Measurements from ENCODE around the gene G6PC3. TPM values are rescaled to one million over a fixed set of nuclear protein-coding genes. Genes with fewer than 3 reads are reported as not detected.

The G6PC3 gene
- total RNA-seq, 1 experiment from 2014 or later, result 99.6 TPM

DNA sequence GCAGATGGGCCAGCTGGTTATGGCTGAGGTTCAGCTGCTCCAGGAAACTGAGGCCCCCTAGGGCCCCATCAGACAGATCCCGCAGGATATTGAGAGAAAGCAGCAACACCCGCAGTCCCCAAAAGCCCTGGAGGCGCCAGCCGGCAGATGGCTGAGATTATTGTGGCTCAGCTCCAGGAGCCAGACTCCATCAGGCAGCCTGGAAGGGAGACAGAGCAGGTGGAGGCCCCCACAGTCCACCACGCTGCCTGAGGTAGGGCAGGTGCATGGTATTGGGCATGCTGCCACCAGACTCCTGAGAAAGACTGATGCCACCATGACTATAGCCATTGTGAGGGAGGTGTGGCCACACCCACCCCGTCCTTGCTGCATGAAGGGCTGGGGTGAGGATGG lies 46.3 kb upstream of the G6PC3 start:
- intact Hi-C loops (cut with micrococcal nuclease; ENCODE audit: unreplicated experiment), result no loop called here
- Mint-ChIP-seq H3K4me1 (ENCODE audit: low read depth, unreplicated experiment) (no peaks in the 10 kb centered on the region), H3K4me3 (ENCODE audit: low read depth, unreplicated experiment) (no peak overlapping the region), H3K9me3 (ENCODE audit: low read depth, unreplicated experiment) (no peaks in the 10 kb centered on the region), H3K36me3 (ENCODE audit: insufficient read depth, unreplicated experiment) (peaks cover 49% of the 10 kb centered on the region), H3K27me3 (ENCODE audit: unreplicated experiment) (no peaks in the 10 kb centered on the region), H3K27ac (ENCODE audit: unreplicated experiment) (no peak overlapping the region)
- BruUV-seq (replicated peaks), result no TSS peak
- DNase-seq, result no peak
- CTCF ChIA-PET, result no interaction called here
- TF ChIP-seq, protein P1, sequence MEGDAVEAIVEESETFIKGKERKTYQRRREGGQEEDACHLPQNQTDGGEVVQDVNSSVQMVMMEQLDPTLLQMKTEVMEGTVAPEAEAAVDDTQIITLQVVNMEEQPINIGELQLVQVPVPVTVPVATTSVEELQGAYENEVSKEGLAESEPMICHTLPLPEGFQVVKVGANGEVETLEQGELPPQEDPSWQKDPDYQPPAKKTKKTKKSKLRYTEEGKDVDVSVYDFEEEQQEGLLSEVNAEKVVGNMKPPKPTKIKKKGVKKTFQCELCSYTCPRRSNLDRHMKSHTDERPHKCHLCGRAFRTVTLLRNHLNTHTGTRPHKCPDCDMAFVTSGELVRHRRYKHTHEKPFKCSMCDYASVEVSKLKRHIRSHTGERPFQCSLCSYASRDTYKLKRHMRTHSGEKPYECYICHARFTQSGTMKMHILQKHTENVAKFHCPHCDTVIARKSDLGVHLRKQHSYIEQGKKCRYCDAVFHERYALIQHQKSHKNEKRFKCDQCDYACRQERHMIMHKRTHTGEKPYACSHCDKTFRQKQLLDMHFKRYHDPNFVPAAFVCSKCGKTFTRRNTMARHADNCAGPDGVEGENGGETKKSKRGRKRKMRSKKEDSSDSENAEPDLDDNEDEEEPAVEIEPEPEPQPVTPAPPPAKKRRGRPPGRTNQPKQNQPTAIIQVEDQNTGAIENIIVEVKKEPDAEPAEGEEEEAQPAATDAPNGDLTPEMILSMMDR (IDR thresholded peaks at IDR 0.05; ENCODE audit: unreplicated experiment), result no peak

DNA sequence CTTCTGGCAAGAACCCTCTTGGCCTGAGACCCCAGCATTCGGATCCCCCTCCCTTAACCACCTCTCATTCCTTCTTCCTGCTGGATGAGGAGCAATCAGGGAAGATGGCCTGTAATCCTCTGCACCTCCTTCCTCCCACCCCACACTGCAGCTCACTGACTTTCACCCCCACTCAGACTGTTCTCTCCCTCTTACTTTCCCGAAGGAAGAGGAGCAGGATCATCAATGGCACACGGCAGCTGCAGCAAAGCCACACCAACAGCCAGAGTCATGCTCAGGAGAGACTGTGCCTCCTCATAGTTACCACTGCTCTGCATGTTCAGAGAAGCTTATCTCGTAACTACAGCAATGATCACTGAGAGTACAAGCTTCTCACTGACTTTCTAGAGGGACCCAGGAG lies 45.7 kb upstream of the G6PC3 start:
- no peak overlapping the region for H3K27ac Mint-ChIP-seq (ENCODE audit: unreplicated experiment)
- TF ChIP-seq, protein P1 (IDR thresholded peaks at IDR 0.05; ENCODE audit: unreplicated experiment), result no peak
- intact Hi-C loops (cut with micrococcal nuclease; ENCODE audit: unreplicated experiment), result no loop called here
- DNase-seq, result no peak
- no peaks in the 10 kb centered on the region for H3K9me3 Mint-ChIP-seq (ENCODE audit: low read depth, unreplicated experiment)
- no peaks in the 10 kb centered on the region for H3K27me3 Mint-ChIP-seq (ENCODE audit: unreplicated experiment)
- peaks cover 50% of the 10 kb centered on the region for H3K36me3 Mint-ChIP-seq (ENCODE audit: insufficient read depth, unreplicated experiment)
- no peaks in the 10 kb centered on the region for H3K4me1 Mint-ChIP-seq (ENCODE audit: low read depth, unreplicated experiment)
- no TSS peak for BruUV-seq (replicated peaks)
- H3K4me3 Mint-ChIP-seq (ENCODE audit: low read depth, unreplicated experiment), result no peak overlapping the region
- CTCF ChIA-PET, result no interaction called here

DNA sequence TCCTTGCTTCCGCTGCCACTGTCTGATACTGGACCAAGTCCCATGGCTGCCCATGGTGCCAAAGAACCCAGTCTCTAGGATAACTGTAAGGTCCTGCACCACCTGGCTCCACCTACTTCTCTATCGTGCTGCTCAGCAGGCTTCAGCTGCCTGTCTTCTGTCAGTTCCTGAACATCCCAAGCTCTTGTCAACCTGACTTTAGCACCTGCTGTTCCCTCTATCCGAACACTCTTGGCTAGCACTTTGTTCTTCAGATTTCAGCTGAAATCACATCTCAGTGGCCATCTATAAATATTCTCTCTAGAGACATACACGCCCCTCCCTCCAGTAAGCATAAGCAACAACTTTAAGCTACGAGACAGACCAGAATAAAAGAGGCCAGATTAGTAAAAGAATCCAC lies 40.8 kb upstream of the G6PC3 start:
- no peaks in the 10 kb centered on the region for H3K27me3 Mint-ChIP-seq (ENCODE audit: unreplicated experiment)
- H3K9me3 Mint-ChIP-seq (ENCODE audit: low read depth, unreplicated experiment), result no peaks in the 10 kb centered on the region
- no peak overlapping the region for H3K4me3 Mint-ChIP-seq (ENCODE audit: low read depth, unreplicated experiment)
- no peak for DNase-seq
- H3K36me3 Mint-ChIP-seq (ENCODE audit: insufficient read depth, unreplicated experiment), result peaks cover 52% of the 10 kb centered on the region
- intact Hi-C loops (cut with micrococcal nuclease; ENCODE audit: unreplicated experiment), result no loop called here
- CTCF ChIA-PET, result interaction anchor here (0.6 kb wide), 1 partner anchor 17 kb away, joined by 3 read pairs; no protein-coding TSS in a partner anchor
- no TSS peak for BruUV-seq (replicated peaks)
- H3K27ac Mint-ChIP-seq (ENCODE audit: unreplicated experiment), result no peak overlapping the region
- TF ChIP-seq, protein P1 (IDR thresholded peaks at IDR 0.05; ENCODE audit: unreplicated experiment), result no peak
- no peaks in the 10 kb centered on the region for H3K4me1 Mint-ChIP-seq (ENCODE audit: low read depth, unreplicated experiment)

DNA sequence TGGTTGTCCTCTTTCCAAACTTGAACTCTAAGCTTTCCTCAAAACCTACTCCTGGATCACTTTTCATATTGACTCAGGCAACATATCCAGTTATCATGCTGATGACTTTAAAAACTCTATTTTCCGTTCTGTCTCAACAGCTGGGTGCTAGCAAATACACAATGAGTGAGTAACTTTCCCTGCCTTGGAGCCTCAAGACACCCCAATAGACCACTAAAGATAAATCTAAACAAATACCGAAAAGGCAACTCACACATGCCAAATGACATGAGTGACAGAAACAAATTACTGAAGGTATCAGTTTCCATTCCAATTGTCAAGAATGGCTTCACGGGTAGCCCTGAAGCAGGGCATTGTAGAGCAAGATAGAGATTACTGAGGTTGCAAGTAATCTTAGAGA lies 40.1 kb upstream of the G6PC3 start:
- no peaks in the 10 kb centered on the region for H3K9me3 Mint-ChIP-seq (ENCODE audit: low read depth, unreplicated experiment)
- peaks cover 45% of the 10 kb centered on the region for H3K36me3 Mint-ChIP-seq (ENCODE audit: insufficient read depth, unreplicated experiment)
- H3K27ac Mint-ChIP-seq (ENCODE audit: unreplicated experiment), result no peak overlapping the region
- intact Hi-C loops (cut with micrococcal nuclease; ENCODE audit: unreplicated experiment), result no loop called here
- no peaks in the 10 kb centered on the region for H3K4me1 Mint-ChIP-seq (ENCODE audit: low read depth, unreplicated experiment)
- H3K27me3 Mint-ChIP-seq (ENCODE audit: unreplicated experiment), result no peaks in the 10 kb centered on the region
- CTCF ChIA-PET, result no interaction called here
- BruUV-seq (replicated peaks), result no TSS peak
- no peak for DNase-seq
- H3K4me3 Mint-ChIP-seq (ENCODE audit: low read depth, unreplicated experiment), result no peak overlapping the region
- TF ChIP-seq, protein P1 (IDR thresholded peaks at IDR 0.05; ENCODE audit: unreplicated experiment), result no peak

Data from Calu3 (cell line).